HG03342 (cell line): Measurements from ENCODE around the gene SYNGAP1.
"Not testable (repeated sequence)": the region's sequence is repeated elsewhere in the genome, so short reads cannot be mapped to it uniquely, and the experiment has no call there.

Experiments used
- ATAC-seq: cut with Tn5 transposase; IDR thresholded peaks from one replicate; pipeline ENCODE4 v1.9.1; 2021; ENCODE audit warnings: mild to moderate bottlenecking, moderate library complexity; ENCODE audit not compliant: unreplicated experiment

SYNGAP1 gene

DNA sequence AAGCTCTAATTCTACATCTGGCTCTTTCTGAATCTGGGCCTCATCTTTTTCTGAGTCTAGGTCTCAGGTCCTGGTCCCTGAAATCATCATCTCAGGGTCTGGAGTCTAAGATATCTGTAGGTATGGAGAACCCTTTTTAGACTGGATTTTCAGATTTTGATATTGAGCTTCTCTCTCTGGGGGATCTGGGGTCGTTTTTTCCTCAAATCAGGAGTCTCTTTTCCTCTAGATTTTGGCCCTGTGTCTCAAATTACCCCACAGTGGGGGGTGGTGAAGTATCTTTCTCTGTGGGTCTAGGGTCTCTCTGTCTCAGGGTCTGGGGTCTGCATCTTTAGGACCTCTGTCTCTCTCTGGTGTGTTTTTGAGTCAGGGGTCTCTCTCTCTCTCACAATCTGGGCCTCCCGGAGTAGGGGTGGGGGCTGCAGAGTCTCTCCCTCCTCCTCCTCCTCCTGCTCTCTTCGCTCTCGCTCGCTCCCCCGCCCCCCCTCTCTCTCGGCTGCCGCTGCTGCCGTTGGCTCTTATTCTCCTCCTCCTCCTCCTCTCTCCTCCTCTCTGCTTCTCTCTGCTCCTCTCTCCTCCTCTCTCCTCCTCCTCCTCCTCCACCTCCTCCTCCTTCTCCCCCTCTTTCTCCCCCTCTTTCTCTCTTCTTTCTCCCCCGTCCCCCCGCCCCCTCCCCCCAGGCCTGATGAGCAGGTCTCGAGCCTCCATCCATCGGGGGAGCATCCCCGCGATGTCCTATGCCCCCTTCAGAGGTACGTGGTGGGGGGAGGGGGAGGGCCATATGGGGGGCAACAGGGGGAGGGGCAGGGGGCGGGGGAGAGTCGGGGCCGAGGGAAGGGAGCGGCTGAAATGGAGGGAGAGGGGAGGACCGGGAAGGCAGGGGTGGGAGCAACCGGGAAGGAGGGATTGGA is at the start of gene SYNGAP1:
Gene SYNGAP1, plus strand, starts transcription at position 486 of the 911 bp plus-strand sequence. Its CDS starts 200 bp downstream, at position 686.
- ATAC-seq: no peak

GRCh38 chr6:33371901-33372300 is 48.0 kb upstream of the SYNGAP1 start:
- ATAC-seq: not testable (repeated sequence)

DNA sequence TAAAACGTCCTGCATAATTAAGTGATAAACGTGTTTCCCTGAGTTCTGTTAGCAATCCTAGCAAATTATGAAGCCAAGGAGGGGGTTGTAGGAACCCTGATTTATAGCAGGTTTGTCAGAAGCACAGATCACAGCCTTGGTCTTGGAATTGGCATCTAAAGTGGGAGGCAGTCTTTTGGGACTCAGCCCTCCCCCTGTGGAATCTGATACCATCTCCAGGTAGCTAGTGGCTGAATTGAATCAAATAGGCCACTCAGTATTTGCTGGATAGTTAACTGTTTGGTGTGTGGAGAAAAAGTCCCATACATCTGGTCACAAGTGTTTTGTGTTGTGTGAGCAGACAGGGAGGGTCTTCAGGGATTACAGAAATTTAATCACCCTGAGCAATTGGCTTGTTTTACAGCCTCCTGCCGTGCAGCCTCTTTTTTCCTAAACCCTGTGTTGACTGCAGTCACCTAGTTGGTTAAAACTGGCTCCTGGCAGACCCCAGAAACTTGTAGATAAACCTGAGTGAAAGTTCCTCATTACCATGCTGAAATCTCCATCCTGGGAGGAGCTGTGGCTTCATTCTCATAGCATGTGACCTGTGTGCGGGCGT is 47.2 kb upstream of the SYNGAP1 start:
- ATAC-seq: no peak

DNA sequence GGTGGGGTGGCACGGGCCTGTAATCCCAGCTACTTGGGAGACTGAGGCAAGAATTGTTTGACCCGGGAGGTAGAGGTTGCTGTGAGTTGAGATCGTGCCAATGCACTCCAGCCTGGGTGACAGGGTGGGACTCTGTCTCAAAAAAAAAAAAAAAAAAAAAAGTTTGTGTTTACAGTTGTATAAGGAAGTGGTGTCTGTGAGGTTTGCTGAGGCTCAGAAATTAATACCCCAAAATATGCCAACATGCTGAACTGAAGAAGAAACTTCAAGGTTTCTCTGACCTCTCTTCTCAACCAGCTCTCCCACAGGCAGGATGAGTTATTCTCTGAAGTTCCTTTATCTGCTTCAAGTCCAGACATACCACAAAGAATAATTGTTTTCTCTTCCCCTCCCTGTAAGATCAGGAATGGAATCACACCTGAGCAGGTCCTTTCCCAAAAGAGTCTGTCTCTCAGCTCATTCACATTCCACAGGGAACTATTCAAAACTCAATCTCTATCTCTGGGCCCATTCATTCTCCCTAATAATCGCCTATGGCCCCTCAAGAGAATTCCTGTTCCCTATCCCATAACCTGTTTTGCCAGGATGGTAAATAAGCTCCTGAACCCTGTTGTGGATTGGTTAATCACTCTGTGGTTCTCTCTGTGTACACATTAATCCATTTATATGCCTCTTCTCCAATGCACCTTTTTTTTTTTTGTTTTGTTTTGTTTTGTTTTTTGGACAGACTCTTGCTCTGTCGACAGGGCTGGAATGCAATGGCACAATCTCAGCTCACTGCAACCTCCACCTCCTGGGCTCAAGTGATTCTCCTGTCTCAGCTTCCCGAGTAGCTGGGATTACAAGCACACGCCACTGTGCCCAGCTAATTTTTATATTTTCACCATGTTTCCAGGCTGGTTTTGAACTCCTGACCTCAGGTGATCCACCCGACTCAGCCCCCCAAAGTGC is 45.6 kb upstream of the SYNGAP1 start:
- no peak for ATAC-seq

GRCh38 chr6:33375143-33375671 is 44.7 kb upstream of the SYNGAP1 start:
- ATAC-seq: no peak

DNA sequence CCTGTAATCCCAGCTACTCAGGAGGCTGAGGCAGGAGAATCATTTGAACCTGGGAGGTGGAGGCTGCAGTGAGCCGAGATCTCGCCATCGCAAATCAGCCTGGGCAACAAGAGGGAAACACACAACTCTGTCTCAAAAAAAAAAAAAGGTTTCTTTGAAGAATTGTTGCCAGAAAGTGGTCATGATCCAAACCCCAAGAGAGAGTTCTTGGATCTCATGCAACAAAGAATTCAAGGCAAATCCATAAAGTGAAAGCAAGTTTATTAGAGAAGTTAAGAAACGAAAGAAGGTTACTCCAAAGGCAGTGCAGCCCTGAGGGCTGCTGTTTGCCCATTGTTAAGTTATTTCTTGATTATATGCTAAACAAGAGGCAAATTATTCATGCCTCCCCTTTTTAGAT is 42.7 kb upstream of the SYNGAP1 start:
- no peak for ATAC-seq

- not testable (repeated sequence) for ATAC-seq
Measured at GRCh38 chr6:33379184-33379583, 40.7 kb upstream of the SYNGAP1 start.

- no peak for ATAC-seq
Measured at GRCh38 chr6:33380272-33380981, 39.4 kb upstream of the SYNGAP1 start.

DNA sequence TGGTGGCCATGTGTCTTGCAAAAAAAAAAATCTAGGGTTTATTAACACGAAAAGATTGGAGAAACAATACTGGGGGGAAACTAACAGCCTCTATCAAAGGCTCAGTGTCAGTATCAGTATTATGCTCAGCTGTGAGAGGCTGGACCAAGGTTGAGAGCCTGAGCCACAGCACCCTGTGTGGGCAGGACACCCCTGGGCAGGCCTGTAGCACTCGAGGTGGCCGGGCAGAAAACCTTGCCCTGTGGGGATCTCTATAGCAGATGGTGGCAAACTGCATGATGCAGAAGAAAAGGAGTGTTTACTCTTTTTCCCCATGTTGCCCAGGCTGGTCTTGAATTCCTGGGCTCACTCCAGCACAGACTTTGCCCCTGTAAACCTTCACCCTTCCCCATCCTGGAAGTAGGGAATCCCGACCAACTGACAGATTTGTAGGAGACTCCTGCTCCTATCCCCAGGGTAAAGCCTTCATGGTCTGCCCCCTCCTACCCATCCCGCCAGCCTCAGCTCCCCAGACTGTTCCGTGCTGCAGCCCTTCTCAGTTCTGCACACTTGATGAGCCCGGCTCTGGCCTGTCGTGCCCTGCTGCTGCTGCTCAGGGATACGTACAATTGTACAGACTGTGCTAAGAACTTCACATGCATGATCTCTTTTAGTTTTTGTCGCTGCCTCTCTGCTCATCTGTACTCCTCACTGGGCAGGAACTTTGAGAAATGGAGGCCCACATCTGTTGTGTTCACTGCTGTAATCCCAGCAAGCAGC is 36.3 kb upstream of the SYNGAP1 start:
- ATAC-seq: no peak

- ATAC-seq: no peak
Measured at GRCh38 chr6:33384581-33385020, 35.3 kb upstream of the SYNGAP1 start.

DNA sequence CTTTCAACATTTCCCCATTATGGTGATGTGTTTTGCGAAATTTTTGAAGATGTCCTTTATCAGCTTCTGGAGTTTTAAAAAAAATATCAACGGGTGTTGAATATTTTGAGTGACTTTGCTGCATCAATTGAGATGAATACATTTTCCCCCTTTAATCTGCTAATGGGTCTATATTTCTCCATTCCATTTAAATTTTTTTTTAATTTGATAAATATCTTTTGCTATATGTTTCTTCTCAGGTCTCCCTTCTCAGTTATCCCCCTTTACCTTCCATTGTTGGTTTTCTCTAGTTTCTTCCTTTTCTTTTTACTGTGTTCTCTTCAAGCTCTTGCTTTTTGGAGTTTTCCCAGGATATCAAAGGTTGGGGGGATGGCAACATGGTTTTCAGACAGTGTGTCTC is 29.7 kb upstream of the SYNGAP1 start:
- no peak for ATAC-seq

- ATAC-seq: no peak
Measured at GRCh38 chr6:33390767-33391277, 29.0 kb upstream of the SYNGAP1 start.

- ATAC-seq: peak; percentile 88
Measured at GRCh38 chr6:33391278-33391921, 28.5 kb upstream of the SYNGAP1 start, which contains the start of gene KIFC1. TSS of gene KIFC1 (plus strand) at chr6:33391823. CDS start at chr6:33391986, 163 bp downstream.

GRCh38 chr6:33391922-33392594 is 27.8 kb upstream of the SYNGAP1 start:
- peak; percentile 16 for ATAC-seq

DNA sequence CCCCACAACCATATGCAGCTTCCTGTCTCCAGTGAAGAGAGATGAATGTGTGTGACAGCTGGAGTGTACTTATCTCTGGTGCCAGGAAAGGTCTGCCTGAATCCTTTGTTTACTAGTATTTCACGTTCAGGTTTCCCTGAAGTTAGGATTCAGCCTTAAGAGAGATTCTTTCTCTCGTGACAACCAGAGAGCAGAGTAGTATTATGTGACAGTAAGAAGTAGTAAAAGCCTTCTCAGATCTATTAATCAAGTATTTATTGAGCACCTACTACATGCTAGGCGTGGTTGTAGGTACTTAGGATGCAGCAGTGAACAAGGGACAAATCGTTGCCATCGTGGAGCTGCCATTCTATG is 27.3 kb upstream of the SYNGAP1 start:
- ATAC-seq: no peak

DNA sequence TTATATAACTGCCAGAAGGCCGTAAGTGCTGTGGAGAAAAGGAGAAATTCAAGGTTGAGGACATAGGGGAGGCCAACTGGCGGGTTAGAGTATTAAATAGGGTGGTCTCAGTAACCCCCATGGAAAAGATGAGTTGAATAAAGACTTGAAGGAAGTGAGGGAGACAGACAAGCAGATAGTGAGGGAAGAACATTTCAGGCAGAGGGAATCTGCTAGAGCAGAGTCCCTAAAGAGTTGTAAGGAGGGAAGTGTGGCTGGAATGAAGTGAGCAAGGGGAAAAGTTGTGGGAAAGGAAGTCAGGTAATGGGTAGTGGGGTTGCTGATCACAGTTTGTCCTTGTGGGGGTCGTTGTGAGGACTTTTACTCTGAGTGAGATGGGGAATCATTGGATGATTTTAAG is 26.9 kb upstream of the SYNGAP1 start:
- no peak for ATAC-seq

DNA sequence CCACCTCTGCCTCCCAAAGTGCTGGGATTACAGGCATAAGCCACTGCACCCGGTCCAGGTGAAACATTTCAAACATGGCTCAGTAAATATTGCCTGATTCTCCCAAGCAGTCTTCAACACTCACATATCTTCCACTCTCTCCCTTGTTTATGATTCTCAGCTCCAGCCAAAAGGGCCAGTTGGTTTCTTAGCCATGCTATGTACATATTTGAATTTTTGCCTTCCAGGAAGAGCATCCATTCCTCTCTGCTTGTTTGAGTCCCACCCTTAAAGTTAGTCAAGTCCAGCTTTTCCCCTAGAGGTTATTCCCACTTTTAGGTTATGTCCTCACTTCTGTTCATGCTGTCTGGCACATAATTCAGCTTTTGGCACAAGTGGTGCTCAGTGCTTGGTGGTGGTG is 22.3 kb upstream of the SYNGAP1 start:
- ATAC-seq: no peak

DNA sequence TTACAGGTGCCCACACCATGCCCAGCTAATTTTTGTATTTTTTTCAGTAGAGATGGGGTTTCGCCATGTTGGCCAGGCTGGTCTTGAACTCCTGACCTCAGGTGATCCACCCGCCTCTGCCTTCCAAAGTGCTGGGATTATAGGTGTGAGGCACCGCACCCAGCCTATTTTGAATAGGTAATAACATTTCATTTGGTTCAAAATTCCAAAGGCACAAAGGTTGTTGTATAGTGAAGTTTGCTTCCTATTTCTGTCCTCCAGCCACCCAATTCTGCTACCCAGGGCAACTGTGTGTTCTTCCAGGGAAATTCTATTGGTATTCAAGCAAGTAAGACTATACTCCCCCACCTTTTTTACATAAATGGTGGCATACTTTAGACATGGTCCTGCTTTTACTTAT is 21.3 kb upstream of the SYNGAP1 start:
- ATAC-seq: not testable (repeated sequence)
